CD4-positive, CD25-positive, alpha-beta regulatory T cell (primary cell): ENCODE measurements around the gene GAS2L1. TPM values are rescaled to one million over a fixed set of nuclear protein-coding genes. Genes with fewer than 3 reads are reported as not detected.
"Not testable (repeated sequence)": the region's sequence is repeated elsewhere in the genome, so short reads cannot be mapped to it uniquely, and the experiment has no call there.

Source experiments
- ATAC-seq, 2 donors: fragments of 150-1000 bp; cut with Tn5 transposase; one replicate each; pipeline ENCODE4 v1.10.0; 2021; ENCODE audit warnings: low read depth in 2 of 2, moderate number of reproducible peaks in 2 of 2, moderate library complexity in 1 of 2
- DNase-seq, 3 donors: peaks; one replicate each; pipeline versions ENCODE4 v3.0.0 to v3.0.0-alpha.2; 2012 to 2022; ENCODE audit warnings: mixed read lengths in 1 of 3
- H3K27ac ChIP-seq: one replicate; pipeline ENCODE4 v1.7.0; 2013; ENCODE audit warnings: mild to moderate bottlenecking, low read length; ENCODE audit not compliant: insufficient read depth, poor library complexity, severe bottlenecking
- H3K27me3 ChIP-seq: one replicate; pipeline ENCODE4 v1.7.0; 2013; ENCODE audit warnings: low read length; ENCODE audit not compliant: control insufficient read depth, insufficient read depth
- H3K36me3 ChIP-seq: one replicate; pipeline ENCODE4 v1.7.0; 2013; ENCODE audit warnings: mild to moderate bottlenecking, low read length, moderate library complexity; ENCODE audit not compliant: control insufficient read depth, insufficient read depth
- H3K4me1 ChIP-seq: 2 replicates; pipeline ENCODE4 v1.7.0; 2013; ENCODE audit warnings: mild to moderate bottlenecking, low read length; ENCODE audit not compliant: insufficient read depth, control insufficient read depth, poor library complexity, severe bottlenecking
- H3K4me3 ChIP-seq: one replicate; pipeline ENCODE4 v1.7.0; 2013; ENCODE audit warnings: low read depth, mild to moderate bottlenecking, low read length, moderate library complexity
- H3K9me3 ChIP-seq, 2 experiments: 1 replicate in 1 of 2; 2 replicates in 1 of 2; pipeline ENCODE4 v1.7.0; 2013; ENCODE audit warnings: low read length in 2 of 2, mild to moderate bottlenecking in 1 of 2, moderate library complexity in 1 of 2; ENCODE audit not compliant: control insufficient read depth in 2 of 2
- H3K27ac Mint-ChIP-seq, 3 donors: one replicate each; pipeline ENCODE4 v1.8.0; 2020 to 2022; ENCODE audit warnings: mild to moderate bottlenecking in 3 of 3, mixed read lengths in 3 of 3, moderate library complexity in 2 of 3
- H3K27me3 Mint-ChIP-seq: one replicate; pipeline ENCODE4 v1.8.0; 2022; ENCODE audit warnings: mild to moderate bottlenecking, mixed read lengths
- H3K36me3 Mint-ChIP-seq: one replicate; pipeline ENCODE4 v1.8.0; 2020; ENCODE audit warnings: mixed read lengths
- H3K4me1 Mint-ChIP-seq, 4 donors: one replicate each; pipeline ENCODE4 v1.8.0; 2020 to 2022; ENCODE audit warnings: mixed read lengths in 4 of 4, mild to moderate bottlenecking in 1 of 4
- H3K4me3 Mint-ChIP-seq, 4 donors: one replicate each; pipeline ENCODE4 v1.8.0; 2020 to 2022; ENCODE audit warnings: mild to moderate bottlenecking in 4 of 4, mixed read lengths in 4 of 4, moderate library complexity in 3 of 4
- H3K9me3 Mint-ChIP-seq, 7 donors: one replicate each; pipeline ENCODE4 v1.8.0; 2020 to 2022; ENCODE audit warnings: mixed read lengths in 7 of 7, mild to moderate bottlenecking in 3 of 7, moderate library complexity in 2 of 7
- polyA plus RNA-seq, 4 donors: library from polyadenylated mRNA; unstranded; fragments of 300-500 nt; fragmentation: Illumina TruSeq; gene quantifications; one replicate each; pipeline ENCODE4 v1.2.3, GENCODE V29; 2021
- total RNA-seq: library from RNA; stranded (reverse); gene quantifications from one replicate; pipeline ENCODE4 v1.2.3, GENCODE V29; 2022

Gene GAS2L1
- total and polyA plus RNA-seq, 5 donors from 2014 or later: 0.22 to 1.8 TPM; not detected in 3

GRCh38 chr22:29343313-29343805 is 36.9 kb downstream of the GAS2L1 start:
- H3K4me3 Mint-ChIP-seq: no peak overlapping the region
- Histone ChIP-seq H3K36me3 (peaks cover 81% of the 10 kb centered on the region), H3K27ac (no peak overlapping the region), H3K27me3 (no peaks in the 10 kb centered on the region), H3K4me3 (no peak overlapping the region), H3K9me3 (no peaks in the 10 kb centered on the region), H3K4me1 (no peaks in the 10 kb centered on the region)
- H3K36me3 Mint-ChIP-seq: peaks cover 45% of the 10 kb centered on the region
- peak overlapping the region in 1 of 3 donors; percentile 84 for H3K27ac Mint-ChIP-seq
- no peaks in the 10 kb centered on the region for H3K9me3 Mint-ChIP-seq
- DNase-seq (no peak), ATAC-seq (no peak)
- peaks cover 0 to 2% (median 0%) of the 10 kb centered on the region in 4 donors for H3K4me1 Mint-ChIP-seq
- no peaks in the 10 kb centered on the region for H3K27me3 Mint-ChIP-seq

GRCh38 chr22:29344137-29344536 is 37.7 kb downstream of the GAS2L1 start:
- H3K4me1 ChIP-seq: no peaks in the 10 kb centered on the region
- Mint-ChIP-seq H3K4me3 (no peak overlapping the region), H3K36me3 (peaks cover 45% of the 10 kb centered on the region), H3K4me1 (peaks cover 0 to 4% (median under 1%) of the 10 kb centered on the region in 4 donors), H3K27ac (no peak overlapping the region), H3K27me3 (no peaks in the 10 kb centered on the region), H3K9me3 (no peaks in the 10 kb centered on the region)
- no peak overlapping the region for H3K4me3 ChIP-seq
- H3K36me3 ChIP-seq: peaks cover 79% of the 10 kb centered on the region
- no peak overlapping the region for H3K27ac ChIP-seq
- DNase-seq (no peak), ATAC-seq (no peak)
- H3K9me3 ChIP-seq: no peaks in the 10 kb centered on the region
- H3K27me3 ChIP-seq: no peaks in the 10 kb centered on the region

GRCh38 chr22:29344889-29345288 is 38.4 kb downstream of the GAS2L1 start:
- not testable (repeated sequence) for H3K9me3 Mint-ChIP-seq, H3K27ac Mint-ChIP-seq, H3K4me3 Mint-ChIP-seq, H3K4me1 ChIP-seq, H3K27me3 ChIP-seq, H3K27me3 Mint-ChIP-seq, ATAC-seq, H3K27ac ChIP-seq, H3K9me3 ChIP-seq, DNase-seq, H3K4me1 Mint-ChIP-seq, H3K4me3 ChIP-seq
- peaks cover 42% of the 10 kb centered on the region for H3K36me3 Mint-ChIP-seq
- peaks cover 81% of the 10 kb centered on the region for H3K36me3 ChIP-seq

GRCh38 chr22:29345932-29346331 is 39.5 kb downstream of the GAS2L1 start:
- Mint-ChIP-seq H3K9me3 (no peaks in the 10 kb centered on the region), H3K4me1 (peaks cover 0 to 4% (median under 1%) of the 10 kb centered on the region in 4 donors), H3K4me3 (no peak overlapping the region), H3K27me3 (no peaks in the 10 kb centered on the region), H3K27ac (no peak overlapping the region), H3K36me3 (peaks cover 48% of the 10 kb centered on the region)
- H3K4me3 ChIP-seq: no peak overlapping the region
- ATAC-seq (no peak), DNase-seq (no peak)
- H3K4me1 ChIP-seq: no peaks in the 10 kb centered on the region
- peaks cover 82% of the 10 kb centered on the region for H3K36me3 ChIP-seq
- no peak overlapping the region for H3K27ac ChIP-seq
- H3K27me3 ChIP-seq: no peaks in the 10 kb centered on the region
- no peaks in the 10 kb centered on the region for H3K9me3 ChIP-seq

GRCh38 chr22:29346659-29347058 is 40.2 kb downstream of the GAS2L1 start:
- ATAC-seq: no peak
- Histone ChIP-seq H3K4me1 (no peaks in the 10 kb centered on the region), H3K27me3 (no peaks in the 10 kb centered on the region), H3K27ac (no peak overlapping the region), H3K4me3 (no peak overlapping the region), H3K9me3 (no peaks in the 10 kb centered on the region), H3K36me3 (peaks cover 82% of the 10 kb centered on the region)
- H3K4me3 Mint-ChIP-seq: no peak overlapping the region
- peaks cover 52% of the 10 kb centered on the region for H3K36me3 Mint-ChIP-seq
- DNase-seq: no peak
- H3K27ac Mint-ChIP-seq: no peak overlapping the region
- no peaks in the 10 kb centered on the region for H3K27me3 Mint-ChIP-seq
- peaks cover 0 to 4% (median under 1%) of the 10 kb centered on the region in 4 donors for H3K4me1 Mint-ChIP-seq
- H3K9me3 Mint-ChIP-seq: no peaks in the 10 kb centered on the region

- no peak for ATAC-seq
- DNase-seq: no peak
- H3K4me1 ChIP-seq: no peaks in the 10 kb centered on the region
- H3K36me3 Mint-ChIP-seq: peaks cover 42% of the 10 kb centered on the region
- no peaks in the 10 kb centered on the region for H3K27me3 Mint-ChIP-seq
- H3K27me3 ChIP-seq: no peaks in the 10 kb centered on the region
- no peaks in the 10 kb centered on the region for H3K9me3 ChIP-seq
- no peak overlapping the region for H3K4me3 Mint-ChIP-seq
- H3K27ac ChIP-seq: no peak overlapping the region
- peak overlapping the region in 1 of 3 donors; percentile 84 for H3K27ac Mint-ChIP-seq
- H3K9me3 Mint-ChIP-seq: no peaks in the 10 kb centered on the region
- no peak overlapping the region for H3K4me3 ChIP-seq
- peaks cover 0 to 4% (median under 1%) of the 10 kb centered on the region in 4 donors for H3K4me1 Mint-ChIP-seq
- peaks cover 83% of the 10 kb centered on the region for H3K36me3 ChIP-seq
Observed at GRCh38 chr22:29348041-29348440, 41.6 kb downstream of the GAS2L1 start.

- Histone ChIP-seq H3K27me3 (no peaks in the 10 kb centered on the region), H3K27ac (no peak overlapping the region), H3K4me1 (no peaks in the 10 kb centered on the region), H3K36me3 (peaks cover 84% of the 10 kb centered on the region), H3K9me3 (no peaks in the 10 kb centered on the region), H3K4me3 (no peak overlapping the region)
- peaks cover 40% of the 10 kb centered on the region for H3K36me3 Mint-ChIP-seq
- DNase-seq (no peak), ATAC-seq (no peak)
- peaks cover 0 to 4% (median under 1%) of the 10 kb centered on the region in 4 donors for H3K4me1 Mint-ChIP-seq
- H3K9me3 Mint-ChIP-seq: no peaks in the 10 kb centered on the region
- peak overlapping the region in 1 of 3 donors; percentile 84 for H3K27ac Mint-ChIP-seq
- no peaks in the 10 kb centered on the region for H3K27me3 Mint-ChIP-seq
- H3K4me3 Mint-ChIP-seq: no peak overlapping the region
Observed at GRCh38 chr22:29348956-29349355, 42.5 kb downstream of the GAS2L1 start.

GRCh38 chr22:29351042-29351441 is 44.6 kb downstream of the GAS2L1 start:
- H3K4me1 ChIP-seq: no peaks in the 10 kb centered on the region
- H3K4me1 Mint-ChIP-seq: peaks cover 0 to 4% (median under 1%) of the 10 kb centered on the region in 4 donors
- H3K27ac ChIP-seq: no peak overlapping the region
- H3K4me3 ChIP-seq: no peak overlapping the region
- ATAC-seq (no peak), DNase-seq (no peak)
- H3K27ac Mint-ChIP-seq: no peak overlapping the region
- H3K36me3 ChIP-seq: peaks cover 96% of the 10 kb centered on the region
- no peaks in the 10 kb centered on the region for H3K9me3 ChIP-seq
- H3K4me3 Mint-ChIP-seq: no peak overlapping the region
- H3K27me3 ChIP-seq: no peaks in the 10 kb centered on the region
- H3K27me3 Mint-ChIP-seq: no peaks in the 10 kb centered on the region
- no peaks in the 10 kb centered on the region for H3K9me3 Mint-ChIP-seq
- H3K36me3 Mint-ChIP-seq: peaks cover 48% of the 10 kb centered on the region
